ENCODE data around the gene TLE3.

DNA sequence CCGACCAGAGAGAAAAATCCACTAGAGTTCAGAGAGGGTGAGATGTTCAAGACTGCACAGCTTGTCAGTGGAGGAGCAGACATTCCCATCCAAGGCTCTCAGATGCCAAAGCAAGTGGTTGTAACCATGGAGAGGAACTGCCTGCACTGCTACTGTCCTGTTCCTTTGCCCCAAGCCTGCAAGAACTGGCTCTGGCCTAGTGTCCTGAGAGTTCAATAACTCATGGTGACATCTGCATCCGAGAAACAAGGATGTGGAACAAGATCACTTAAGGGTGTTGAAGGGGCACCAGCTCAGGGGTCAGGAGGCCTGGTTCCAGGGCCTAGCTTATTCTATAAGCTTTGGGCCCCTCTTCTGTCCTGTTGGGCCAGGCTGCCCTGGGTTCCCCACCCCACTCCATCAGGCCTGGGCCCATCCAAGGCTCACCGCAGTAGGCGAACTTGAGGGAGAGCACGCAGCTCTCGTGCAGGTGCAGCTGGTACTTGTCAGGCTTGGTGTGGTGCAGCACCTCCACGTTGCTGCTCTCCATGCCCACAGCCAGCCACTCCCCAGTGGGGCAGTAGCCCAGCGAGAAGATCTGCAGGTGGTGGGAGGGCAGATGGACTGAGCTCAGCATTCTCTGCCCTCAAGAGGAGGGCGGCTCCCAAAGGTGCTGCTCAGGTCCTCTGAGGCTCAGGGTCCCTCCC is 45.6 kb downstream of the TLE3 start:
- TF ChIP-seq EP300 (IDR thresholded peaks at IDR 0.05) (no peak), POLR2AphosphoS5 (IDR thresholded peaks at IDR 0.05) (no peak), POLR2A (IDR thresholded peaks at IDR 0.05) (no peak)
- TF ChIP-seq, protein P1, sequence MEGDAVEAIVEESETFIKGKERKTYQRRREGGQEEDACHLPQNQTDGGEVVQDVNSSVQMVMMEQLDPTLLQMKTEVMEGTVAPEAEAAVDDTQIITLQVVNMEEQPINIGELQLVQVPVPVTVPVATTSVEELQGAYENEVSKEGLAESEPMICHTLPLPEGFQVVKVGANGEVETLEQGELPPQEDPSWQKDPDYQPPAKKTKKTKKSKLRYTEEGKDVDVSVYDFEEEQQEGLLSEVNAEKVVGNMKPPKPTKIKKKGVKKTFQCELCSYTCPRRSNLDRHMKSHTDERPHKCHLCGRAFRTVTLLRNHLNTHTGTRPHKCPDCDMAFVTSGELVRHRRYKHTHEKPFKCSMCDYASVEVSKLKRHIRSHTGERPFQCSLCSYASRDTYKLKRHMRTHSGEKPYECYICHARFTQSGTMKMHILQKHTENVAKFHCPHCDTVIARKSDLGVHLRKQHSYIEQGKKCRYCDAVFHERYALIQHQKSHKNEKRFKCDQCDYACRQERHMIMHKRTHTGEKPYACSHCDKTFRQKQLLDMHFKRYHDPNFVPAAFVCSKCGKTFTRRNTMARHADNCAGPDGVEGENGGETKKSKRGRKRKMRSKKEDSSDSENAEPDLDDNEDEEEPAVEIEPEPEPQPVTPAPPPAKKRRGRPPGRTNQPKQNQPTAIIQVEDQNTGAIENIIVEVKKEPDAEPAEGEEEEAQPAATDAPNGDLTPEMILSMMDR (IDR thresholded peaks at IDR 0.05) = no peak
